Tibial nerve (tissue), 4 donors: ENCODE measurements around the gene ALPP. TPM values are rescaled to one million over a fixed set of nuclear protein-coding genes. Genes with fewer than 3 reads are reported as not detected.
"Not testable (repeated sequence)": the region's sequence is repeated elsewhere in the genome, so short reads cannot be mapped to it uniquely, and the experiment has no call there.

Source experiments
- DNase-seq, 2 donors: peaks; one replicate each; pipeline ENCODE4 v3.0.0-alpha.2; 2019; ENCODE audit warnings: low spot score in 2 of 2
- H3K27ac ChIP-seq, 4 donors: fragments of 200-600 bp; sonication (generic) in 3 of 4; one replicate each; pipeline ENCODE4 v1.5.1; 2017 to 2019; ENCODE audit warnings: mild to moderate bottlenecking in 1 of 4
- H3K27me3 ChIP-seq, 2 donors: fragments of 200-600 bp; sonication (generic) in 1 of 2; one replicate each; pipeline versions ENCODE4 v1.5.1 to v1.6.0; 2017 to 2019
- H3K36me3 ChIP-seq, 3 donors: fragments of 200-600 bp; sonication (generic); one replicate each; pipeline ENCODE4 v1.5.1; 2018 to 2019
- H3K4me1 ChIP-seq, 4 donors: fragments of 200-600 bp; sonication (generic) in 3 of 4; one replicate each; pipeline ENCODE4 v1.5.1; 2017 to 2019
- H3K4me3 ChIP-seq, 4 donors: fragments of 200-600 bp; sonication (generic) in 3 of 4; one replicate each; pipeline ENCODE4 v1.5.1; 2017 to 2019; ENCODE audit warnings: mild to moderate bottlenecking in 1 of 4, moderate library complexity in 1 of 4
- H3K9me3 ChIP-seq, 4 donors: fragments of 200-600 bp; sonication (generic) in 3 of 4; one replicate each; pipeline ENCODE4 v1.5.1; 2017 to 2019
- CTCF ChIP-seq, 5 experiments: fragments of 200-600 bp in 3 of 5; fragments of 450-650 bp in 2 of 5; sonication (generic) in 3 of 5; IDR thresholded peaks; one replicate each; pipeline ENCODE4 v1.5.1; 2016 to 2019; ENCODE audit warnings: antibody characterized with exemption in 5 of 5, mild to moderate bottlenecking in 3 of 5, moderate library complexity in 2 of 5
- EP300 ChIP-seq, 2 donors: sonication (generic); formaldehyde crosslinking; IDR thresholded peaks; one replicate each; pipeline ENCODE4 v1.6.1; 2017; ENCODE audit warnings: antibody characterized with exemption in 2 of 2, mild to moderate bottlenecking in 1 of 2
- POLR2A ChIP-seq, 2 donors: fragments of 450-650 bp; IDR thresholded peaks; one replicate each; pipeline ENCODE4 v1.6.1; 2017; ENCODE audit warnings: antibody characterized with exemption in 2 of 2, mild to moderate bottlenecking in 2 of 2, moderate library complexity in 2 of 2
- WGBS, 2 donors: methylation state at CpG; one replicate each; pipeline ENCODE4 v1.1.5; 2018; 5-methylcytosine and 5-hydroxymethylcytosine counted together
- total RNA-seq, 4 donors: library from RNA; depleted of rRNA; stranded (reverse); fragments of >200 nt; gene quantifications; one replicate each; pipeline ENCODE4 v1.1.0, GENCODE V29; 2016

Gene ALPP
- total RNA-seq, 4 donors from 2014 or later = not detected

GRCh38 chr2:232333361-232334135 is 45.0 kb upstream of the ALPP start:
- Histone ChIP-seq H3K27me3 (no peaks in the 10 kb centered on the region), H3K27ac (no peak overlapping the region), H3K36me3 (peaks cover 0 to 59% (median 0%) of the 10 kb centered on the region in 3 donors), H3K4me3 (no peak overlapping the region), H3K4me1 (no peaks in the 10 kb centered on the region), H3K9me3 (no peaks in the 10 kb centered on the region)
- TF ChIP-seq CTCF (IDR thresholded peaks at IDR 0.05) = no peak
- TF ChIP-seq POLR2A (IDR thresholded peaks at IDR 0.05) = no peak
- no peak for TF ChIP-seq EP300 (IDR thresholded peaks at IDR 0.05)
- no peak for DNase-seq
- WGBS, 2 donors = 91 to 95% methylated on average over 14 to 18 of the region's 28 CpGs

- WGBS, 2 donors = 92 to 96% methylated on average over 13 to 16 of the region's 33 CpGs
Observed at GRCh38 chr2:232334136-232334884, 44.2 kb upstream of the ALPP start.

GRCh38 chr2:232334885-232335205 is 43.7 kb upstream of the ALPP start:
- not testable (repeated sequence) for H3K27ac ChIP-seq, H3K4me1 ChIP-seq, H3K4me3 ChIP-seq, H3K27me3 ChIP-seq
- Histone ChIP-seq H3K36me3 (peaks cover 0 to 69% (median 0%) of the 10 kb centered on the region in 3 donors), H3K9me3 (peaks cover 0 to 10% (median 0%) of the 10 kb centered on the region in 4 donors)
- 83 to 100% methylated on average over 3 to 5 of the region's 6 CpGs for WGBS, 2 donors
- DNase-seq = peak in 1 of 2 donors; percentile 4

More at GRCh38 chr2:232334136-232334884, 44.2 kb upstream of the ALPP start:
- peaks cover 0 to 67% (median 0%) of the 10 kb centered on the region in 3 donors for H3K36me3 ChIP-seq
- H3K4me3 ChIP-seq, H3K9me3 ChIP-seq, H3K4me1 ChIP-seq, H3K27me3 ChIP-seq, H3K27ac ChIP-seq: not testable (repeated sequence)
- peak in 1 of 2 donors; percentile 7 for DNase-seq

- Histone ChIP-seq H3K9me3 (peaks cover 0 to 15% (median 0%) of the 10 kb centered on the region in 4 donors), H3K36me3 (peaks cover 0 to 69% (median 0%) of the 10 kb centered on the region in 3 donors)
- peak in 1 of 2 donors; percentile 6 for DNase-seq
- H3K27ac ChIP-seq, H3K4me3 ChIP-seq, H3K4me1 ChIP-seq, H3K27me3 ChIP-seq: not testable (repeated sequence)
- WGBS, 2 donors = 59 to 72% methylated on average over 8 to 11 of the region's 15 CpGs
- peak in 3 of 5 experiments; percentile 15 to 40 (median 24) for TF ChIP-seq CTCF (IDR thresholded peaks at IDR 0.05)
Observed at GRCh38 chr2:232335206-232335858, 43.2 kb upstream of the ALPP start.

- H3K36me3 ChIP-seq = peaks cover 0 to 71% (median 0%) of the 10 kb centered on the region in 3 donors
- peaks cover 0 to 20% (median 0%) of the 10 kb centered on the region in 4 donors for H3K9me3 ChIP-seq
- H3K27me3 ChIP-seq = no peaks in the 10 kb centered on the region
- WGBS, 2 donors = 95 to 98% methylated on average over 4 of the region's 4 CpGs
- no peak for TF ChIP-seq CTCF (IDR thresholded peaks at IDR 0.05)
- TF ChIP-seq EP300 (IDR thresholded peaks at IDR 0.05) = no peak
- no peak for TF ChIP-seq POLR2A (IDR thresholded peaks at IDR 0.05)
- no peaks in the 10 kb centered on the region for H3K4me1 ChIP-seq
- no peak overlapping the region for H3K27ac ChIP-seq
- no peak overlapping the region for H3K4me3 ChIP-seq
- DNase-seq = no peak
Observed at GRCh38 chr2:232335859-232336215, 42.7 kb upstream of the ALPP start.
